Ureter (tissue), 1 donor: ENCODE results near the gene CCDC8. TPM values are rescaled to one million over a fixed set of nuclear protein-coding genes. Genes with fewer than 3 reads are reported as not detected.
"Not testable (repeated sequence)": the region's sequence is repeated elsewhere in the genome, so short reads cannot be mapped to it uniquely, and the experiment has no call there.

Source experiments
- DNase-seq: peaks from one replicate; pipeline ENCODE4 v3.0.0-alpha.2; 2020; ENCODE audit warnings: low spot score
- total RNA-seq: library from RNA; stranded (reverse); gene quantifications from one replicate; pipeline ENCODE4 v1.2.4, GENCODE V29; 2023
- donor health status: DM: yes; HTN: yes; CAD: no.

CCDC8 gene
- total RNA-seq, 1 donor from 2014 or later, result 10.7 TPM

GRCh38 chr19:46383171-46383815 lies 30.1 kb downstream of the CCDC8 start:
- DNase-seq, result no peak

DNA sequence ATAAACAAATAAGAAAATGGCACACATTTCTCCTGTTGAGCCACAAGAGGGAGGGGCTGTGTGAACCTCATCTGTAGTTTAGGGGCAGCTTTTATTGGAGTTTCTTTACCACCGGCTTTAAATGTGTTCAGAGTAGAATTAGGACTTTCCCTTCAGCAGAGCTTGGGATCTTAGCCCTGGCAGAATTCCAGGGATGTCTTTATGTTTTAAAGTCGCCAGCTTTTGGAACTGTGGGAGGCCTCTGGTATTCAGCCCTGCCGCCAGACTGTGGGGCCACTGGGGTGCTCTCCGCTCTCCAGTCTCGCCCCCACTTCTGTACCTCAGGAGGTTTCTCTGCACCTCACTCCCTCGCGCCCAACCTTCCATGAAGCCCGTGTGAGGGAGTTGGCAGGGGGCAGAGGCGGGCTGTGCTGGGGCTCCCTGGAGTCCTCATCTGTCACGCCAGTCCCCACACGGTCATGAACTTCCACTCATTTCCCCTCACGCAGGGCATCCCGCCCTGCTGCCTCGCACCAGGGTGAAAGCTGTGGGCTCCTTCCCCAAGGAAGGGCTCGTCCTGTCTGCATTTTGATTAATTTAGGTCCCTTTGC lies 31.5 kb downstream of the CCDC8 start:
- no peak for DNase-seq

DNA sequence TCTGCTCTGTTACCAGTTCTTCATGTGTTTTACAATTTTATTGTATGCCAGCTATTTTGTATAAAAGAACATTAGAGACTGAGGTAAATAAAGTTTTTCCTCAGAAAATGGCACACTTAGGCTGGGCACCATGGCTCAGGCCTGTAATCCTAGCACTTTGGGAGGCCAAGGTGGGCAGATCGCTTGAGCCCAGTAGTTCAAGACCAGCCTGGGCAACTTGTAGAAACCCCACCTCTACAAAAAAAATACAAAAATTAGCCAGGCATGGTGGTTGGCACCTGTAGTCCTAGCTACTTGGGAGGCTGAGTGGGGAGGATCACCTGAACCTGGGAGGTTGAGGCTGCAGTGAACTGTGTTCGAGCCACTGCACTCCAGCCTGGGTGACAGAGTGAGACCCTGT lies 32.0 kb downstream of the CCDC8 start:
- DNase-seq, result no peak

DNA sequence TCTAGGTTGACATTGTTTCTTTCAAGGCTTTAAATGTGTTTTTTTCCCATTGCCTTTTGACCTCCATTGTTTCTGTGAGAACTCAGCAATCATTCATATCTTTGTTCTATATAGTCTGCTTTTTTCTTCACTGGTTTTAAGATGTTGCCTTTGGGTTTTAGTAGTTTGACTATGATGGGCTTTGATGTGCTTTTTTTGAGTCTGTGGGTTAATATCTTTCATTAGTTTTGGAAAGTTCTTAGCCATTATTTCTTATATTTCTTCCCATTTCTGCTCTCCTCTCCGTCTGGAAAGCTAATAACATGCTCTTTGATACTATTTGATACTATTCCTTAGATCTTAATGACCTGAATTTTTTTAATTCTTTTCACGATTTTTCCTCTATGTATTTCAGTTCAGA lies 32.7 kb downstream of the CCDC8 start:
- no peak for DNase-seq

DNA sequence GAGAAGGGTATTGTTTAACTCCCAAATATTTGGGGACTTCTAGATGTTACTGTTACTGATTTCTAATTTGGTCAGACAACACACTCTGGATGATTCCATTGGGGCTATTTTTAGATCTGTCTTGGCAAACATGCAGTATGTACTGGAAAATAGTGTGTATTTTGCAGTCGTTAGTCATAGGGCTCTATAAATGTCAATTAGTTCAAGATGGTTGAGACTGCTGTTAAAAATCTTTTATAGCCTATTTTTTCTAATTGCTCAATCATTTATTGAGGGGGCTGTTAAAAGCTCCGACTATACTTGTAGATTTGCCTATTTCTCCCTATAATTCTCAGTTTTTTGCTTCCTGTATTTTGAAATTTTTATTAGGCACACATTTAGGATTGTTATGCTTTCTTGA lies 35.1 kb downstream of the CCDC8 start:
- no peak for DNase-seq

GRCh38 chr19:46376241-46377153 lies 36.9 kb downstream of the CCDC8 start:
- DNase-seq, result no peak

GRCh38 chr19:46375476-46376067 lies 37.8 kb downstream of the CCDC8 start:
- not testable (repeated sequence) for DNase-seq

DNA sequence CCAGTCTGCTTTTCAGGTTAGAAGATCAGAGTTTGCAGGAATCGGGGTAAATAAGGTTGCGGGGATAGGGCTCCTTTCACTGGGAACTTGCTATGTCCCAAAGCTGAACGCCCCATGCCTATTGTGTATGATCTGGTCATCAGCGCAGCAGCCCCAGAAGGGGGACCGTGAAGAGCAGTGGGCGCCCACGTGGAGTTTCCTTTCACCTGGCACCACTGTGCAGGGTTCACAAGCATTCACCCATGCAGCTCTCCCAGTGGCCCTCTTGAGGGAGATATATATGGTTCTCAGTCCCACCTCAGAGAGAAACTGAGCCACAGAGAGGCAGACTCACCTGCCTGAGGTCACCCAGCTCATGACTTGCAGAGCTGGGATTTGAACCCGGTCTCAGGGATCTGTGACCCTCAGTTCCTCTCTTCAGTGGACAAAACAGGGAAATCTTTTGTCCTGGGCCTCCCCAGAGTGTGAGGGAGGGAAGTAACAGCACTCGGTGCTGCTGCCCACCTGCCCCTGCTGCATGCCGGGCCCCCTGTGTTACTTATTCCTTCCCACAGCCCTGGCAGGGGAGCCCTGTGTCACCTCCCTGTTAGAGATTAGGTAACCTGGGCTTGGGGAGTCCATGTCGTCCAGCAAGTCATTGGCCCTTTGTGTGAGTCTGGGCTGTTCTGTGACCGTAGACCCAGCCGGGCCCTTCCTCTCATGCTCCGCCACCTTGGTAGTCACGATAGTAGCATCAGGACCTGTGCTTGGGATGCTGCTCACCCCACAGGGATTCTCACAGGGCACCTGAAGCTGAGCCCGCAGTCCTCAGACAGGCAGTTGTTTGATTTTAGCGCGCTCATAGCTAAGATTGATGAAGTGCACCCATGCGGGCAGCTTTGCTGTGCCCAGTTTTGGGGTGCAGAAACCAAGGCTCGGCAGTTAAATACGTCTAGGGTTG lies 38.6 kb downstream of the CCDC8 start:
- no peak for DNase-seq

GRCh38 chr19:46373491-46374359 lies 39.6 kb downstream of the CCDC8 start:
- DNase-seq, result peak; percentile 93

- DNase-seq, result no peak
Measured at GRCh38 chr19:46372901-46373490, 40.4 kb downstream of the CCDC8 start.

DNA sequence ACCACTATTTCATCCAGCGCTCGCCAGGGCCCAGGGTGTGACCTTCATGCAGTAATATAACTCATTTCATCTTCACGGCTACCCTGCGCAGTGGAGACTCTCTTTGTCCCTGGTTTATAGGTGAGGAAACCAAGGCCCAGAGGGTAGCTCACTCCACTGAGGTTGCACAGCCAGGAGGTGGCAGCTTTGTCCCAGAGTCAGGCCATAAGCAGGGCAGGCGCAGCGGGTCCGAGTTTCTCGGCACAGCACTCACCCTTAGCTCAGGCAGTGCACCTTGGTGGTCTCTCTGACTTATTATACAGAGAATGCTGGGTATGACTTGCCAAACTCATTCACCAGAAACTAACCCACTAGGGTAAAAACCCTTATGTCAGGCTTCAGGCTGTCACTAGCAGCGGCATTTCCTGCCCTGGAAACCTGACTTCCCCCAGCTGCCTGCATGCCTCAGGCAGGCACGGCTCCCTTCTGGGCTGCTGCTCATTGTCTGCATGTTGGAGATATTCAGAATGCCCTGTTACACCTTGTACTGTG lies 41.9 kb downstream of the CCDC8 start:
- no peak for DNase-seq

- no peak for DNase-seq
Measured at GRCh38 chr19:46369817-46370216, 43.5 kb downstream of the CCDC8 start.

GRCh38 chr19:46368116-46368515 lies 45.2 kb downstream of the CCDC8 start:
- no peak for DNase-seq

- DNase-seq, result no peak
Measured at GRCh38 chr19:46367426-46367825, 45.9 kb downstream of the CCDC8 start.

- DNase-seq, result no peak
Measured at GRCh38 chr19:46366620-46367292, 46.6 kb downstream of the CCDC8 start.

- no peak for DNase-seq
Measured at GRCh38 chr19:46365561-46365960, 47.8 kb downstream of the CCDC8 start.

GRCh38 chr19:46364359-46364758 lies 49.0 kb downstream of the CCDC8 start:
- no peak for DNase-seq

DNA sequence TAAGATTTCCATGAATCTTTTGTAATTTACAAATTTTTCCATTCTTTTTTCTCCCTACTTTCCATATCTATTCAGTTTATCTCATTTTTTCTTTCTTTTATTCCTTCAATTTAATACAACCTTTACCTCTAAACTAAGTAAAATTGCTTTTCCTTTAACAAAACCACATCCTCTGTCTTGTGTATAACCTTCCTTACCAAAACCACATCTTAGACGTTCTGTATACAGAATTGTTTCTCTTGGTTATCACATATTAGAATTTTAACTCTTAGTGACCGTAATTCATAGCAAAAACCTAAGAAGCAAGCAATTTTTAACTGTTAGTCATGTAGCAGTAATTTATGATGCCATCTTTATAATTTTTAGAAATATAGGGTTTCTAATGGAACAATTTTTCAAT lies 51.4 kb downstream of the CCDC8 start:
- DNase-seq, result no peak
